GM13976 (cell line): Measurements from ENCODE around the gene MORC2.

Source experiments
- DNase-seq: peaks from one replicate; pipeline ENCODE4 v3.0.0; 2012; ENCODE audit warnings: low spot score
- in situ Hi-C: fragments of 300-500 bp; cut with MboI; formaldehyde crosslinking; loops from one replicate; pipeline ENCODE4 v1.12.0; 2022; ENCODE audit warnings: low sequenced_read_pairs, mixed read lengths, inconsistent platforms; ENCODE audit not compliant: unreplicated experiment
- TF ChIP-seq, protein P1 (sequence below): IDR thresholded peaks from 2 replicates; pipeline ENCODE4 v1.5.1; 2012; ENCODE audit warnings: borderline replicate concordance, mild to moderate bottlenecking; ENCODE audit not compliant: insufficient read depth; ENCODE audit errors: extremely low read depth, missing control alignments, control extremely low read depth

The MORC2 gene

DNA sequence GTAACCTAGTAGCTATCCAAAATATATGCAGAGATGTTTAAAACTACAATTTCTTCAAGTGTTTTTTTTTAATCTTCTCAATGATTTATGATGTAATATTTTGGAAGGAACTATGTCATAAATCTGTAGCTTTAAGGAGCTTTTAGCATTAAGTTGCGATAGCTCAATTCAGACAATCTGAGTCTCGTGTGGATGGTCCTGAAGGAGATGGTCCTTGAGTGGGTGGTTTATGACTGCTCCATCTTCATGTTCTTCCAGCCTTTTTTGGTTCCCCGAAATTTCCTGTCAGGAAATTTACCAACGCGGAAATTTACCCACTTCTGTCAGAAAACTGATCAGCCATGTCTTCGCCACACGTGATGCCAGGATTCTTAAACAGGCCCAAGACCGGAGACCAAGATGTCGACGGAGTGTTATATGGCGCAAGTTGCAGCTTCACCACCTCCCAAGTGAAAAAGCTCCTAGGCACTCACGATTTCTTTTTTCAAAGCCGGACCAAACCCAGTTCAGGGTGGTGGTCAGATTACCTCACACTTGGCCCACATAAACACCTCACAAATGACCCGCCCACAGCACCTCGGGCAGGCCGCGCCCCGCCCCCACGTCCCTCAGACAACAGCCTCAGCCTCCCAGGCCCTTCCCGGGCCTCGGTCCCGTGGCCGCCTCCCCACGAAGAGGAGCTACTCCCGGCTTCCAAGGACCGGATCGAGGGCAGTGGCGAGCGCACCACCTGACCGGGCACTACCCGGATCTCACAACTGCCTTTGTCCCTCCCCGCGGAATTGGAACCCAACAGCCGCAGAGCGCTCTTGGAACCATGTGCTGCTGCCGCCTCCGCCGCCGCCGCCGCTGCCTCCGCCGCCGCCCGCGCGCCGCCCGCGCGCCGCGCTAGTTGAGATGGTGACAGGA lies at the start of gene MORC2:
MORC2 (minus strand) TSS at position 760 of the 909 bp plus-strand sequence. CDS start 885 bp downstream, outside the sequence.
- DNase-seq, result no peak
- in situ Hi-C loops, result no loop called here
- TF ChIP-seq, protein P1, sequence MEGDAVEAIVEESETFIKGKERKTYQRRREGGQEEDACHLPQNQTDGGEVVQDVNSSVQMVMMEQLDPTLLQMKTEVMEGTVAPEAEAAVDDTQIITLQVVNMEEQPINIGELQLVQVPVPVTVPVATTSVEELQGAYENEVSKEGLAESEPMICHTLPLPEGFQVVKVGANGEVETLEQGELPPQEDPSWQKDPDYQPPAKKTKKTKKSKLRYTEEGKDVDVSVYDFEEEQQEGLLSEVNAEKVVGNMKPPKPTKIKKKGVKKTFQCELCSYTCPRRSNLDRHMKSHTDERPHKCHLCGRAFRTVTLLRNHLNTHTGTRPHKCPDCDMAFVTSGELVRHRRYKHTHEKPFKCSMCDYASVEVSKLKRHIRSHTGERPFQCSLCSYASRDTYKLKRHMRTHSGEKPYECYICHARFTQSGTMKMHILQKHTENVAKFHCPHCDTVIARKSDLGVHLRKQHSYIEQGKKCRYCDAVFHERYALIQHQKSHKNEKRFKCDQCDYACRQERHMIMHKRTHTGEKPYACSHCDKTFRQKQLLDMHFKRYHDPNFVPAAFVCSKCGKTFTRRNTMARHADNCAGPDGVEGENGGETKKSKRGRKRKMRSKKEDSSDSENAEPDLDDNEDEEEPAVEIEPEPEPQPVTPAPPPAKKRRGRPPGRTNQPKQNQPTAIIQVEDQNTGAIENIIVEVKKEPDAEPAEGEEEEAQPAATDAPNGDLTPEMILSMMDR, result no peak

DNA sequence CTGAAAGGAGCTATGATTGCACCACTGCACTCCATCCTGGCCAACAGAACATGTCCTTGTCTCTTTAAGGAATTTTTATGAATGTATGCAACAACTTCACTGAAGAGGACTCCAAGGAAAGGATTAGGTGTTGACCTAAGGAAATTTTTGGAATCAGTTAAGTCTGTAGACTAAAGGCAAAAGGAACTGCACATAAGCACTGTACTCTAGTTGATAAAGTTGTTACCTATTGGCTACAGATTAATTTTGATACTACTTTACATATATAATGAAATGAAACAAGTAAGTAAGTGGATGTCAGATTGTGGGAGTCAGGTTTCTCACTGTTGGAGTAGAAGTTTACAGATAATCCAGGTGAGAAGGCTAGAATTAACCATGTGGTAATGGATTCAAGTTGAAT lies 37.0 kb upstream of the MORC2 start:
- in situ Hi-C loops, result no loop called here
- no peak for DNase-seq
- TF ChIP-seq, protein P1, result no peak

DNA sequence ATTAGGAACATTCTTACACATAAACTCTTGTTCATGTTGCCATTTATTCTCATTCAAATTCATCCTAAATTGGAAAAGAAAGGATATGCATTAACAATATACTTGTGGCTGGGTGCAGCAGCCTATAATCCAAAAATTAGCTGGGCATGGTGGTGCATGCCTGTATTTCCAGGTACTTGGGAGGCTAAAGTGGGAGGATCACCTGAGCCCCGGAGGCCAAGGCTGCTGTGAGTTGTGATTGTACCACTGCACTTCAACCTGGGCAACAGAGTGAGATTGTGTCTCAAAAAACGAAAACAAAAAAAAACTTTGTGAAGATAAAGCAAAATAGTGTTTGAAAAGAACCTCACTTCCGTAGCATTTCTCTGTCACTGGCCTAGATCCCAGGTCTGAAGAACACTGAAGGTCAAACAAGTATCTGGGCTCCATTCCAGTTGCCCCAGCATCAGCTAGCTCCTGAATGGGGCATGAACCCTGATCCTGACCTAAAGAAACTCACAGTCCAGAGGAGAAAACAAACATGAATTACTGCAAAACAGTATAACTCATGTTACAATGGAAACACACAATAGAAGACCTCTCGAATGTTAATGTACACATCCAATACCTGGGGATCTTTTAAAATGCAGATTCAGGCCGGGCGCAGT lies 32.7 kb upstream of the MORC2 start:
- TF ChIP-seq, protein P1, result no peak
- in situ Hi-C loops, result no loop called here
- no peak for DNase-seq

DNA sequence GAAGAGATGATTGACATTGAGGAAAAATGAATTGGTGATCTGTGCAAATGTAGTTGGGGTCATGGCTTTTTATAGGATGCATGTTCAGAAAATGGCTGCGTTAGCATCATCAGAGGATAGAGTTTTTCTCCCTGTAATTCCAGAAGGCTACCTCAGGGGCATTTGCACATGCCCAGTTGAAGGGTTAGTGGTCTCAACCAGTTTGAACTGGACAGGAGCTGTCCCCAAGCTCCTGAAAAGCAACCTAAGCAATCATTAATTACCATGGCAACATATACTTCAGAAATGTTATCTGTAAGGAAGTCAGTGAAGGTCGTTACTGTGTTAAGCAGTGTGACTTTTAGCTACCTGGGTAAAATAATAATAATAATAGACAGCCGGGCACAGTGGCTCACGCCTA lies 29.8 kb upstream of the MORC2 start:
- in situ Hi-C loops, result no loop called here
- no peak for DNase-seq
- TF ChIP-seq, protein P1, result no peak

DNA sequence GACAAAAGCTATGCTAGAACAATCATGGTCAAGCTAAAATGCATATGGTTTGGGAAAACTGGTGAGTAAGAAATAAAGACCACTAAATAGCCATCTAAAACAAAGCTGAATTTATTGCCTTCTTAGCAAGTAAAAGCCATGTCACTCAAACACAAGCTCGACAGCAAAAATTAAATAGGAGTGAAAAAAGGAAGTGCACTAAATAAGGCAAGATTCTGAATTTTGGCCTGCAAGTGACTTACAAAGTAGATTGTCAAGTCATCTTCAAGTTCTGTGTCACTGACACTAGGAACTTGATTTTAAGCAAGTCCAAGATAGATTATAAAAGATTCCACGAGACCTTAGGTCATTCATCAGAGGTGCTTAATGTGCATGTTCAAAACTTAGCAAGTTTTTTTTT lies 27.9 kb upstream of the MORC2 start:
- DNase-seq, result no peak
- in situ Hi-C loops, result no loop called here
- TF ChIP-seq, protein P1, result no peak

DNA sequence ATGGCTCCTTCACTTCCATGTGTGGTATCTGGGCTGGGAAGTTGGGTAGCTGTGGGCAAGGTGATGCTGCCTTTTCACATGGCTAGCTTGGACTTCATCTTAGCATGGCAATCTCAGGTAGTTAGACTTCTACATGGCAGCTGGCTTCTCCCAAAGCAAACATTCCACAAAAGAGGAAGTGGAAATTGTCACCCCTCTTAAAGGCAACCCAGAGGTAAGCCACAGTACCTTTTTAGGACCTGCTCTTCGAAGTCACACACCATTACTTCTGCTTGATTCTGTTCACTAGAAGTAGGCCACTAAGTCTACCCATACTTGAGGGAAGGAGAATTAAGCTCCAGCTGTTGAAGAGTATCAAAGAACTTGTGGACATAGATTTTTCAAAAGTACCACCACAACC lies 26.4 kb upstream of the MORC2 start:
- no peak for DNase-seq
- in situ Hi-C loops, result no loop called here
- TF ChIP-seq, protein P1, result no peak
